ENCODE data around the gene HACD4.

- TF ChIP-seq ZNF615 (CRISPR knock-in tag; IDR thresholded peaks at IDR 0.05; ENCODE audit: borderline replicate concordance), result no peak
- TF ChIP-seq PCBP2 (optimal IDR thresholded peaks at IDR 0.05; ENCODE audit: low read depth, low read length, poor library complexity, severe bottlenecking), result no peak
- TF ChIP-seq ZNF496 (CRISPR knock-in tag; IDR thresholded peaks at IDR 0.05; ENCODE audit: insufficient replicate concordance), result no peak
- no peak for TF ChIP-seq STAT5B (CRISPR knock-in tag; IDR thresholded peaks at IDR 0.05)
- no peak for TF ChIP-seq ZNF354B (CRISPR knock-in tag; IDR thresholded peaks at IDR 0.05)
- no peak for TF ChIP-seq MYC (CRISPR knock-in tag; IDR thresholded peaks at IDR 0.05; ENCODE audit: borderline replicate concordance)
- no peak for TF ChIP-seq ELF1 (CRISPR knock-in tag; IDR thresholded peaks at IDR 0.05)
- TF ChIP-seq CTCF (CRISPR knock-in tag; IDR thresholded peaks at IDR 0.05), result no peak
- no peak for TF ChIP-seq FOXK1 (CRISPR knock-in tag; IDR thresholded peaks at IDR 0.05; ENCODE audit: borderline replicate concordance, low read depth)
- no peak for TF ChIP-seq GABPA (IDR thresholded peaks at IDR 0.05; ENCODE audit: low read depth, low read length)
- TF ChIP-seq GABPA (CRISPR knock-in tag; IDR thresholded peaks at IDR 0.05; ENCODE audit: low read depth), result no peak
- TF ChIP-seq GABPB1 (CRISPR knock-in tag; IDR thresholded peaks at IDR 0.05), result no peak
These were observed at the start of gene HACD4 for GRCh38 chr9:21031091-21031807.
